Activated T-cell treated with anti-CD3 and anti-CD28 coated beads for 48 hours (primary cell): Measurements from ENCODE around the gene SLC35G3.
"Not testable (repeated sequence)": the region's sequence is repeated elsewhere in the genome, so short reads cannot be mapped to it uniquely, and the experiment has no call there.

Experiments
- DNase-seq: peaks from one replicate; pipeline ENCODE4 v3.0.0-alpha.2; 2020; ENCODE audit warnings: low read depth

Gene SLC35G3

GRCh38 chr17:35210741-35211140, 16.5 kb upstream of the SLC35G3 start:
- no peak for DNase-seq

- DNase-seq = not testable (repeated sequence)
Measured at GRCh38 chr17:35202582-35202981, 8.4 kb upstream of the SLC35G3 start.

- DNase-seq = not testable (repeated sequence)
Measured at GRCh38 chr17:35195062-35195461, 869 bp upstream of the SLC35G3 start.

- DNase-seq = no peak
Measured at GRCh38 chr17:35192708-35193107, 1.5 kb downstream of the SLC35G3 start.

GRCh38 chr17:35191001-35191695, 3.0 kb downstream of the SLC35G3 start:
- DNase-seq = no peak

- no peak for DNase-seq
Measured at GRCh38 chr17:35189291-35189690, 4.9 kb downstream of the SLC35G3 start.

- DNase-seq = no peak
Measured at GRCh38 chr17:35188111-35188510, 6.1 kb downstream of the SLC35G3 start.

GRCh38 chr17:35187481-35187880, 6.7 kb downstream of the SLC35G3 start:
- DNase-seq = no peak

GRCh38 chr17:35185849-35186248, 8.3 kb downstream of the SLC35G3 start:
- DNase-seq = no peak

GRCh38 chr17:35184274-35184673, 9.9 kb downstream of the SLC35G3 start:
- no peak for DNase-seq

- no peak for DNase-seq
Measured at GRCh38 chr17:35183332-35183731, 10.9 kb downstream of the SLC35G3 start.

GRCh38 chr17:35179379-35179778, 14.8 kb downstream of the SLC35G3 start:
- DNase-seq = not testable (repeated sequence)

- DNase-seq = no peak
Measured at GRCh38 chr17:35176897-35177296, 17.3 kb downstream of the SLC35G3 start.

- no peak for DNase-seq
Measured at GRCh38 chr17:35175638-35176415, 18.4 kb downstream of the SLC35G3 start.

- DNase-seq = no peak
Measured at GRCh38 chr17:35174835-35175334, 19.3 kb downstream of the SLC35G3 start.

GRCh38 chr17:35172321-35172720, 21.9 kb downstream of the SLC35G3 start:
- DNase-seq = not testable (repeated sequence)

- no peak for DNase-seq
Measured at GRCh38 chr17:35171834-35172233, 22.4 kb downstream of the SLC35G3 start.

GRCh38 chr17:35170968-35171771, 23.0 kb downstream of the SLC35G3 start:
- no peak for DNase-seq

- no peak for DNase-seq
Measured at GRCh38 chr17:35169835-35170363, 24.3 kb downstream of the SLC35G3 start.

GRCh38 chr17:35167666-35168065, 26.5 kb downstream of the SLC35G3 start:
- DNase-seq = no peak

GRCh38 chr17:35167046-35167445, 27.1 kb downstream of the SLC35G3 start:
- no peak for DNase-seq

GRCh38 chr17:35166526-35166925, 27.7 kb downstream of the SLC35G3 start:
- DNase-seq = no peak
